WERI-Rb-1 (cell line): ENCODE measurements around the gene NUDT14.
A peak's percentile ranks its signal among the peaks of the same experiment; 100 is the strongest.

ENCODE experiments used
- DNase-seq: peaks from one replicate; pipeline ENCODE4 v3.0.0-alpha.2; 2020
- H3K27ac ChIP-seq: fragments of 250-450 bp; sonication (Bioruptor Pico); 2 replicates; pipeline ENCODE4 v1.5.1; 2020; ENCODE audit warnings: mild to moderate bottlenecking, moderate library complexity
- H3K27me3 ChIP-seq: fragments of 250-450 bp; sonication (Bioruptor Pico); 2 replicates; pipeline ENCODE4 v1.5.1; 2021; ENCODE audit warnings: mild to moderate bottlenecking, low read depth, moderate library complexity; ENCODE audit not compliant: insufficient read depth, severe bottlenecking
- H3K36me3 ChIP-seq: fragments of 250-450 bp; sonication (Bioruptor Pico); 2 replicates; pipeline ENCODE4 v1.5.1; 2020; ENCODE audit warnings: mild to moderate bottlenecking, moderate library complexity
- H3K4me3 ChIP-seq: 2 replicates; pipeline ENCODE4 v1.5.1; 2011; ENCODE audit warnings: low read depth, mild to moderate bottlenecking, control low read depth, low read length
- H3K9me3 ChIP-seq: fragments of 250-450 bp; sonication (Bioruptor Pico); 2 replicates; pipeline ENCODE4 v1.5.1; 2021; ENCODE audit warnings: mild to moderate bottlenecking, moderate library complexity; ENCODE audit not compliant: severe bottlenecking
- CTCF ChIP-seq: IDR thresholded peaks from 2 replicates; pipeline ENCODE4 v1.5.1; 2011; ENCODE audit warnings: low read depth, mild to moderate bottlenecking, control low read depth, inconsistent platforms, low read length

Gene NUDT14

GRCh38 chr14:105176513-105176912 is 4.6 kb downstream of the NUDT14 start:
- no peak for DNase-seq
- H3K36me3 ChIP-seq: peaks cover 32% of the 10 kb centered on the region
- no peaks in the 10 kb centered on the region for H3K27me3 ChIP-seq
- TF ChIP-seq CTCF: no peak
- H3K9me3 ChIP-seq: no peaks in the 10 kb centered on the region
- peak overlapping the region; percentile 94 for H3K27ac ChIP-seq
- no peak overlapping the region for H3K4me3 ChIP-seq

- H3K4me3 ChIP-seq: no peak overlapping the region
- no peaks in the 10 kb centered on the region for H3K9me3 ChIP-seq
- no peaks in the 10 kb centered on the region for H3K27me3 ChIP-seq
- peak overlapping the region; percentile 94 for H3K27ac ChIP-seq
- peaks cover 27% of the 10 kb centered on the region for H3K36me3 ChIP-seq
- no peak for DNase-seq
- no peak for TF ChIP-seq CTCF
Observed at GRCh38 chr14:105173901-105174894, 6.9 kb downstream of the NUDT14 start.

GRCh38 chr14:105173145-105173544 is 8.0 kb downstream of the NUDT14 start:
- no peak for TF ChIP-seq CTCF
- no peak for DNase-seq
- no peak overlapping the region for H3K4me3 ChIP-seq

GRCh38 chr14:105172476-105172875 is 8.6 kb downstream of the NUDT14 start:
- no peak for TF ChIP-seq CTCF
- DNase-seq: no peak
- H3K27ac ChIP-seq: peak overlapping the region; percentile 11; the same call in 1 of the 2 replicates
- no peaks in the 10 kb centered on the region for H3K27me3 ChIP-seq
- no peaks in the 10 kb centered on the region for H3K9me3 ChIP-seq
- no peak overlapping the region for H3K4me3 ChIP-seq
- H3K36me3 ChIP-seq: peaks cover 22% of the 10 kb centered on the region

More at GRCh38 chr14:105173145-105173544, 8.0 kb downstream of the NUDT14 start:
- no peaks in the 10 kb centered on the region for H3K9me3 ChIP-seq
- no peaks in the 10 kb centered on the region for H3K27me3 ChIP-seq
- peak overlapping the region; percentile 11 for H3K27ac ChIP-seq
- H3K36me3 ChIP-seq: peaks cover 27% of the 10 kb centered on the region

- no peak for TF ChIP-seq CTCF
- no peak overlapping the region for H3K4me3 ChIP-seq
- H3K27ac ChIP-seq: peak overlapping the region; percentile 58
- H3K36me3 ChIP-seq: peaks cover 20% of the 10 kb centered on the region
- peak; percentile 55 for DNase-seq
- no peaks in the 10 kb centered on the region for H3K9me3 ChIP-seq
- H3K27me3 ChIP-seq: no peaks in the 10 kb centered on the region
Observed at GRCh38 chr14:105171004-105171673, 10.0 kb downstream of the NUDT14 start.
